ENCODE results near the gene UBL3.

Gene UBL3

DNA sequence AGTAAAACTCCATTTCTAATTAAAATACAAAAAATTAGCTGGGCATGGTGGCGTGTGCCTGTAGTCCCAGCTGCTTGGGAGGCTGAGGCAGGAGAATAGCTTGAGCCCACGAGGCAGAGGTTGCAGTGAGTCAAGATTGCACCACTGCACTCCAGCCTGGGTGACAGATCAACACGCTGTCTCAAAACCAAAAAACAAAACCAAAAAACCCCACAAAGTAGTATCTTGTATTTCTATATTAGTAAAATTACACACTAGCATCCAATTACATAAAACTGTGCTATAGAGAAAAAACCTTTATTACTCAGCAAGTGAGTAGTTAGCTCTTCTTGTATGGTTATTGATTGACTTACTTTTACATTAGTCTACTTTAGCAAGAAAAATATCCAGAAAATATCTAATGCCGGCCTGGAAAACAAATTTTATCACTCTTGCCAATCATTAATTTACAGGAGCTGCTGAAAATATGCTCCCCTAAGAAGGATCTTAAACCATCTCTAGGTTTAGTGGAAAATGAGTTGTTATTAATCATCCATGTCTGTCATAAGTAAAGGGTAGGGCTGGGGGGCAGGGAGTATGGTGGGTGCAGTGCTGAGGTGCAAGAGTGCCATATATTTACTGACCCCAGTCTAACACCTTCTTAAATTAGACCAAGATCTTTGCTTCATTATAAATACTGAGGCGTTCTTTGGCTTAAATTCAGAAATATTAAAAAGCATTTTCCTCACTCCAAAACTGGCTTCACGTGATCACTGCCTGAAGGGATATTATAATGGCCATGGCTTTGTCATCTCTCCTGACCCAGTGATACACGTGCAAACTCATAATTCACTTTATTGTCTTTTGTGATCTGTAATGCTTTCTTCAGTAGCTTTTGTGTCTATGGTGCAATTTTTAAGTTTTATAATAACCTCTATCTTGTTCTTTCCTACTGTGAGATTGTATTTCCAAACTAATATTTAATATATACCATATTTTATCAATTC lies 44.1 kb downstream of the UBL3 start:
- no peak for DNase-seq

DNA sequence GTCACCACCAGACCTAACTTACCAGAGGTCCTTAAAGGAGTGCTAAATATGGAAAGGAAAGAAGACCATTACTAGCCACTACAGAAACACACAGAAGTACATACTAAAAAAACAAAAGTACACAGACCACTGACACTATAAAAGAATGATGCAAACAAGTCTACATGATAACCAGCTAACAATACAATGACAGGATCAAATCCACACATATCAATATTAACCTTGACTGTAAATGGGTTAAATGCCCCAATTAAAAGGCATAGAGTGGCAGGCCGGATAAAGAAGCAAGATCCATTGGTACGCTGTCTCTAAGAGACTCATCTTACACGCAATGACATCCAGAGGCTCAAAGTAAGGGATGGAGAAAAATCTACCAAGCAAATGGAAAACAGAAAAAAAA lies 47.2 kb downstream of the UBL3 start:
- no peak for DNase-seq

DNA sequence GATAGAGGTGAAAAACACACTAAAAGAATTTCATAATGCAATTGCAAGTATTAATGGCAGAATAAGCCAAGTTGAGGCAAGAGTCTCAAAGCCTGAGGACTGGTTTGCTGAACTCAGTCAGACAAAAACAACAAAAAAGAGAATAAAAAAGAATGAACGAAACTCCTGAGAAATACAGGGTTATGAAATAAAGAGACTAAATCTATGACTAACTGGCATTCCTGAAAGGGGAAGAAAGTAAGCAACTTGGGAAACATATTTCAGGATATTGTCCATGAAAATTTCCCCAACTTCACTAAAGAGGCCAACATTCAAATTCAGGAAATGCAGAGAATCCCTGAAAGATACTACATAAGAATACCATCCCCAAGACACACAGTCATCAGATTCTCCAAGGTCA lies 47.8 kb downstream of the UBL3 start:
- DNase-seq = no peak

DNA sequence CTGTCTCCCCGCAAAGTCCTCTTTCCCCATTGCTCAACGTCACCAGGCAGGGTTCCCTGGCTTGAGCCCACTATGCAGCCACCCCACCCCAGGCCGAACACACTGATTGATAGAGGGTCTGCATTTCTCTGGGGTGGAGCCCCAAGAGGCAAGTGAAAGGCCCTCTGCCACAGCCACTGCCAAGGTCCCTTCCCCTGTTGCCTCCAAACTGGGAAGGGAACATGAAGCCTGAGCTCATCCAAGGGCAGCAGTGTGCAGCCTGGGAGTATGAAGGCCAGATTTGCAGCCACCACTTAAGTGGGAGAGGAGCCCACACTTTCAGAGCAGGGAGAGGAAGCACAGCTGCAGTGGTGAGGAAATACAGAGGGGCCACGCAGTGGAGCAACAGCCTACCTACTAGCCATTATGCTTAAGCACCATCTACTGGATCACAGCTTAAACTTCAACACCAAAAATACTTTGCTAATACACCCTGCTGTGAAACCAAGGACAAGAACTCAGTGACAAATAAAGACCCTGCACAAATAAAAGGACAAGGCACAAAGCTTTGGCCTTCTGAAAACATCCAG lies 48.6 kb downstream of the UBL3 start:
- no peak for DNase-seq

DNA sequence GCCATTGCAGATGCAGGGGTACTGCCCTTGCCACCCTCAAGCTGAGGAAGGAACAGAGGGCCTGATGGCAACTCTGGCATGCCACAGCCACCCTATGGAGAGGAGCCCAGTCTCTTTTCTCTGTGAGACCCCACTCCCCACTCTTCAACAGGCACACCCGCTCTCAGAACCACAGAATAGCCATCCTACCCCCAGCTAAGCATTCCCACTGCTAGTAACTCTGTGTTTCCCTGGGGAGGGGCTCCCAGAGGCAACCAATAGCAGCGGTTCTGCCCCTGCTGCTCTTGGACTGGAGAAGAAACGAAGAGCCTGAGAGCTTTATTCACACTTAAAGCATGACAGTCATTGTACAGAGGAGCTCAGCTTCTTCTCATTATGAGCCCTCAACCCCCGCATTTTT lies 49.3 kb downstream of the UBL3 start:
- DNase-seq = no peak

DNA sequence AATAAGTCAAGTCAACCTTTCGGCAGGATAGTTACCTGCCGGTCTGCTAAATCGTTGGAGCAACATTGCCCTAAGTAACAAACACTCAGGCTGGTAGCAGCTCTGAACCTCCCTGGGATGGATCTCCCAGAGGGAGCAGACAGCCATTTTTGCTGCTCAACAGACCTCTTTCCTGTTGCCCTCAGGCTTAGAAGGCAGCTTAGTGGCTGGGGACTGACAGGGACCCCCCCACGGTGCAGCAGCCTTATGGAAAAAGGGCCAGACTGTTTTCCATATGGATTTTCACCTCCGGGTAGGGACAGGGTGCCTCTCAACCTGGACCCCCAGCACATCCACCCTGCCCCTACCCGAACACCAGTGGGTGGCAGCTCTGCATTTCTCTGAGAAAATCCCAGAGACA lies 49.7 kb downstream of the UBL3 start:
- DNase-seq = no peak

DNA sequence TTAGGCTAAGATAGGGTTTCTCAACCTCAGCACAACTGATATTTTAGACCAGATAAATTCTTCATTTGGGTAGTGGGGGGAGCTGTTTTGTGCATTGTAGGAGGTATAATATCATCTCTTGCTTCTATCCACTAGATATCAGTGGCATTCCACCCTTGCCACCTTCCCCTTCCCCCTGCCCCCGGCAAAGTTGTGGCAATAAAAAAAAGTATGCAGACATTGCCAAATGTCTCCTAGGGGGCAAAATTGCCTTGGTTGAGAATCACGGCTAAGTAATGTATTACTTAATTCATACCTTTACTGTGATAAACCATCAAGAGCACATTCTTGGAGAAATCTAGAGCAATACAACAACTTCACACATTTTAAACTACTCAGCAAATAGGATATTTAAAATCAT lies 51.4 kb downstream of the UBL3 start:
- no peak for DNase-seq

DNA sequence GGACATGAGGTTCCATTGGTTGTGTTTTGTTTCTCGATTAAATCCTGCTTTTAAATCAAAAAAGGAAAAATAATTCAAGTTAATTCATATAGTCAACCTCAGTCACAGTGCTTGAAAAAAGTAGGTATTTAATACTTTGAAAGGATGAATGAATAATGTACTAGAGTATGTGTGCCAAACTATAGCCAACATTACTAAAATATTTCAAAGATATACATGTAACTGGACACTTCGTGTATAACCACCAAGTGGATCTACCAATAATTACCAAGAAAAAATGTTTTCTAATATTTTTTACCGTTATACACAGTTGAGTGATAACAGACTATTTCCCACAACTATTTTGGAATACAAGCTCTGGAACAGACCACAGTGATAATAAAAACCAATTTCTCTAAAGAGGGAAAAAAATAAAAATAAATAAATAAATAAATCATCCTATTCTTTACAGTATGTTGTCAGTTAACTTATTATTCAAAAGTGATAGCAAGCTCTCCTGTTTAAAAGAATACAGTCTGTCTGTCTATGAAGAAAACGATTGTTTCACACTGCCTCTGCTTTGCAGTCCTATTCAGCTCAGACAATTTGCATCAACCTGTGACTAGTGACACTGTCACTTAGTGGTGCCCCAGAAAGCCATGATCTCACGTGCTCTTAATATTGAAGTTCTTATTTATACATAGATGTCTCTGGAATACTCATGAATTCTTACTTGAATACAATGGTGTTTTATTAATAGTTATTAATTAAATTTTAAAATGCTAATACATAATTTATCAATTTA lies 58.2 kb downstream of the UBL3 start:
- DNase-seq = no peak

DNA sequence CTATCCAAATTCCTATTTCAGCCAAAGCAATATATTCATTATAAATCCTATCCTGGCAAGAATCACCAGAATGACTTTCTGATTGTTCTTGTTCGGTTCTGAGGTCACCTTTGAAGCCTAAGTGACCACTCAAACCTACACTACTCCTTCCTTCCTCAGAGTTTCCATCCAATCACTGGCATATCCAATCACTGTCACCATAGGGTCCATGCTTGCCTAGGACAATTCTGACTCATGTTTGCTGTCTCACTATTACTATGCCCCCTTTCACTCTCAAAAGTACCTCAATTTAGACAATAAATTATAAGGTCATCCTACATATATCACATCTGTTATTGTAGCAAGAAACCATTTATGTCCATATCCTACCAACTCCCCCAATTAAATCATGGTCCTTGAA lies 58.9 kb downstream of the UBL3 start:
- DNase-seq = no peak

DNA sequence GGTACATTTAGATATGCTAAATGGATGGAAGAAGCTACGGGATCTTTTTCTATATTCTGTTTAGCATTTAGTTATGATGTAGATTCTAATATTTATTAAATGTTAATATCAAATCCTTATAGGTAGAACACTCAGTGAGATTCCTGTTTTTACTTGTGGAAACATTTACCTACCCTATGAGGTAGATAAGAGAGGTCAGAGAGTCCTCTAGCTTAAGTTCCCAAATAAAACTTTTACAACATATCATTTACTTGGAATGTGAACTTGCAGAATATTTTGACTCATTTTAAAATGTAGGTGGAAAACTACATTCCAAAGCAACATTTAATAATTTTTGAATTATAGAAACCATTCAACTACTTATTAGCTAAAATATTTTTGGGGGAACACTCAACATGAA lies 63.7 kb downstream of the UBL3 start:
- DNase-seq = no peak

DNA sequence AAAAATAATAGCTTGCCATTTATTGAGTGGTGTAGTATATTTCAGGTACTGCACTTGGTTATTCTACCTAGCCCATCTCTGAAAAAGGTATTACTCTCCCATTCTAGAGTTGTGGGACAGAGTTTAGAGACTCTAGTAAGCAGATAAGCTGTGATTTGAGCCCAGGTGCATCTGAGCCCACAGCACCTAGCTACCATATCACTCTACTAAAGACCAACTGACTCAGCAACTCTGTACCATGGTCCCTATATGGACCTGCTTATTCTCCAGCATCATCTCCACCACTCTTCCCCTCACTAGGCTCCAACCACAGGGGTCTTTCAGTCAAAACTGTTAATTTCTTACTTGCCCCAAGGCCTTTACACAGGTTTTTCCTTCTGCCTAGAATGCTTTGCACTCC lies 64.4 kb downstream of the UBL3 start:
- DNase-seq = no peak

DNA sequence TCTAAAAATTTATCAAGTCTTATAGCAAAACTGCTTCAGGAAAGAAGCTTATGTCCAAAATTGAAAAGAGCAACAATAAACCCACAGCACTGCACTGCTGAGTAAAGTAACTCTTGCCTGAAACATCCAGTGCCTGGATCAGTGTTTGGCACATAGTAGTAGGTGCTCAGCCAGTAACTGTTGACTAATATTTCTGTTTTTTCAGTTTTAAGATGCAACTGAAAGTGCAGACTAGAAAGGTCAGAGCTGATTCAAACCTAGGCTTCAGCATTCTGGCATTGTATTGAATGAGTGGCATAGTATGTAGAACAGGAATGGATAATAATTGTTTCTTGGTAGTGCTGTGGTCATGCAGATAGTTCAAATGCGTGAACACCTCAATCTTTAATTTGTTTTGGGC lies 67.6 kb downstream of the UBL3 start:
- no peak for DNase-seq

DNA sequence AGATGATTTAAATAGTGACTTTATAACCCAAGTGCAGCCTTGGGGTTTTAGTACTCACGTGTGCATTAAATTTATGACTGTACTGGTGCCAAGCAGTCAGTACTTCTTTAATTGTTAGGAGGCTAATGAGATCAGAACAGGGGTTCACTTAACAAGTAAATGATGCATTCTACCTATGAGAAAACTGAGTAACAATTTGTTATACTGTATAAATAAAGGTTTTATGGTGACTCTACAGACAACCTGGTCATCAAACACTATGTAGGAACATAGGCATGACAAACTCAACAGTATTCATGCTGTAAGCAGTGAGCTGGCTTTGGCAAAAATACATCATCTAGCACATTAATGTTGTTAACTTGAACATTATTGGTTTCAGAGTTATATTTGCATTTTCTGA lies 75.6 kb downstream of the UBL3 start:
- no peak for DNase-seq

DNA sequence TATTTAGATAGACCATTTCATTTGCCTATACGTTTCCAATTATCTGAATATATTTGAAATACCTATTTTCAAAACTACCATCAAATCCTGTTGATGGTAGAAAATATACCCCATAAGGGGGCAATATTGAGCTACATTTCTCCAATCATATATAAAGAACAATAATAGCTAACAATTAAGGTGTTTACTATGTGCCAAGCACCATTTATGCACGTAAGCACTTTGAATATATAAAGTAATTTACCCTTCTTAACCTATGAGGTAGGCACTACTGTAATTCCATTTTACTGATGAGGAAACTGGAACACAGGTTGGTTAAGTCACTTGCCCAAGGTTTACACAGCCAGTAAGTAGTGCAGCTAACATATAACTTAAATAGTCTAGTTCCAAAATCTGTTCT lies 79.2 kb downstream of the UBL3 start:
- no peak for DNase-seq

DNA sequence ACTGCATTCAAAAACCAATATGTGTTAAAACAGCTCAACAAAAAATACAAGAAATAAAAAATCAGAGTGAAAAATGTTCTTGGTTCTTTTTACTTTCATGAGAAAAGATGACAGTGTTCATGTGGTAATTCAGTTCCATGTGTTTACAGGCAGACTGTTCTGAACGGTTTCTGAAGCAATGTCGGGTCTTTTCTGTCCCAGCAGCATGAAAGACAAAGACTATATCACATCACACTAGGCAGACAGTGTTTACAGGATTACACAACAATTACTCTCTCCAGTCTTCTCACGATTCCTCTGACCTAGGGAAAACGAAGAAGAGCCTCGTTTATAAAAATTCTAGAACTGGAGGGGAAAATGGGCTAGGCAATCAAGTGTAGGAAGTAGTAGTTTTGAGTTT lies 83.4 kb downstream of the UBL3 start:
- DNase-seq = no peak

DNA sequence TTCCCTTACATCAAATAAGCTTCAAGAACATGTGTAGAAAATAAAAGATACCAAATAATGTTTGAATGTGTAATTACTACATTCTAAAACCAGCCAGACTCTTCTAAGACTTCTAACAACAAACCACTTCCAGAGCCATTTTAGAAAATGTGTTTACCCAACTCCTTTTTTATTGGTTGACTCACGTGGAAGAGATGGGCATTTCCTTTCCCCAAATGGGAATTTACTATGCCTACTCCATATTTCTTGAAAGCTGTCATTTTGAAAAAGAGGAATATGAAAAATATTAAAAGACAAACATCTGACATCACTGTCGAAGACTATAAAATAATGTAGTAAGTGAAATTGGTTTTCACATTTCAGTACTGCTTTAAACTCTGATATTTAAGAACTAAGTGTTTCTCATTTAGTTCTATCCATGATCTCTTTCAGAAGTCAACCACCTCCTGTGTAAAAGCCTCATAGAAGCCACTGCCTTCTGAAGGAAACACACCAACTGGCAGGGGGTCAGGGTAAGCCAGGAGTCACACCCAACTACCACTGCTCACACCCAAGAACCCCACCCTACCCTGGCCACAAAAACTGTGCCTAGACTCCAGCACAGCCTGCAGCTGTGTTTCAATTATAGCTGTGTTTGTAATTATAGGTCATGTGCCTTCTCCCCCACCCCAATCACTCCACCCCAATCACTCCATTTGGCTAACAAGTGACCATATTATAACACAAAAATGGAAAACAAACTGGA lies 86.8 kb downstream of the UBL3 start:
- DNase-seq = no peak

DNA sequence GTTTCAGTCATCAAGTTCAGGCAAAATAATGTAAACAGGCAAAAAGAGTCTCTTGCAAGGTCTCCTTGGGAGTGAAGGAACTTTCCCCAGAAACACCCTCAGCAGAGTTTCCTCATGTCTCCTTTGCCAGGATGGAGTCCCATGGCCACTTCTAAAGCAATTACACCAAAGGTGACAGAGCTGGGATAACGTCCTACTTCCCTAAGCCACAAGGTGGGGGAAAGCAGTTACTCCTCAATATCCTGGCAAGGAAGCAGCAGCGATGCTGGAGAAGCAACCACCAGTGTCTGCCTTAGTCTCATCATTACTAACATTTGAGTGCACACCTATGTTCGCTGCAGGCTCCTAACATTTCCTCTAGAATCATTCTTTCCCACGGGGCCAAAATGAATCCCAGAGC lies 88.6 kb downstream of the UBL3 start:
- no peak for DNase-seq

DNA sequence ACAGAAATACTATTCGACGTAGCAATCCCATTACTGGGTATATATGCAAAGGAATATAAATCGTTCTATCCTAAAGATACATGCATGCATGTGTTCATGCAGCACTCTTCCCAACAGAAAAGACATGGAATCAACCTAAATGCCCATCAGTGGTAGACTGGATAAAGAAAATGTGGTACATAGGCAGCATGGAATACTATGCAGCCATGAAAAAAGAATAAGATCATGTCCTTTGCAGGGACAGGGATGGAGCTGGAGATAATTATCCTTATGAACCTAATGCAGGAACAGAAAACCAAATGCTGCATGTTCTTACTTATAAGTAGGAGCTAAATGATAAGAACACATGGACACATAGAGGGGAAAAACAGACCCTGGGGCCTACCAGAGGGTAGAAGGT lies 89.3 kb downstream of the UBL3 start:
- DNase-seq = no peak

DNA sequence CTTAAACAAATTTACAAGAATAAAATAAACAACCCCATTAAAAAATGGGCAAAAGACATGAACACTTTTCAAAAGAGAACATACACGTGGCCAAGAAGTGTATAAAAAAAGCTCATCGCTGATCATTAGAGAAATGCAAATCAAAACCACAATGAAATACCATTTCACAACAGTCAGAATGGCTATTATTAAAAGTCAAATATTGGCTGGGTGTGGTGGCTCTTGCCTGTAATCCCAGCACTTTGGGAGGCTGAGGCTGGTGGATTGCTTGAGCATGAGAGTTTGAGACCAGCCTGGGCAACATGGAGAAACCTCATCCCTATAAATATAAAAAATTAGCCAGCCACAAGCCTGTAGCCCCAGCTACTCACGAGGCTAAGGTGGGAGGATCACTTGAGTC lies 89.9 kb downstream of the UBL3 start:
- DNase-seq = no peak

DNA sequence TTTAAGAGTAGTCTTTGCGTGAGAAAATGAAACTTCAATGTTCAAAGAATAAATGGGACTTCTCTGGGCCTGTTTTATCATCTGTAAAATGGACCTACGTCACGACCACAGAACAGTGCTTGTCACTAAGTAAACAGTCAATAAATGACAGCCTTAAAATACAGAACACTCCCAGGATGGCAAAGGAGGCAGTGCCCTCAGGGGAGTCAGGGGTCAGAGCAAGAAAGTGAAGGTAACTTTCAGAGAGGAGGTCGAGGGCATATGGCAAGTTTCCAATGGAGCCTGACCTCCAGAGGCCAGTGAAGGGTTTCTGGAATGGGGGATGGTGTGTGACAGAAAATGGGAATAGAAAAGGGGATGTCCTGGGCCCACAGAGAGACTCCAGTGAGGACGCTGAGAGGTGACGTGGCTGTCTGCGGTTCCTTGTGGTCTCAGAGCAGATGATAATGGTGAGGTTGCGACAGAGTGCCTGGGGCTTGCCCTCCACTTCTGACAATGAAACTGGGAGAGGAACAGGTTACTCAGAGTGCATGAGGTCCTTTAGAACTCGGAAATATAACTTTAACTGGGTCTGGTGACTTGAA lies 91.8 kb downstream of the UBL3 start:
- DNase-seq = peak; percentile 27

DNA sequence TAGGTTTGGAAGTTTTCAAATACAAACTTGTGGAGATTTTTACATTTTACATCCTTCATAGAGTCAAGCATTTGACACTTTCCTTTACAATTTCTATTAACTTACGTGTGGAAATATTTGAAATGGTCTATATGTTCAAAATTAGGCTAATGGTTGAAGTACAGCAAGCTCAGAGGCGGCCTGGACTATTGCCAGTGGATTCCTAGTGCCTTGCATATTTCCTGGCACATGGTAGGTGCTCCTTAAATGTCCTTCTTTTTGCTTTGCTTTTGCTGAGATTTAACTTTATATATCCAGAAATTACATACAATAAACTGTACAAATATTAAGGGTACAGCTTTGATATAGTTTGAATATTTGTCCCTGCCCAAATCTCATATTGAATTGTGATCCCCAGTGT lies 93.9 kb downstream of the UBL3 start:
- DNase-seq = no peak

DNA sequence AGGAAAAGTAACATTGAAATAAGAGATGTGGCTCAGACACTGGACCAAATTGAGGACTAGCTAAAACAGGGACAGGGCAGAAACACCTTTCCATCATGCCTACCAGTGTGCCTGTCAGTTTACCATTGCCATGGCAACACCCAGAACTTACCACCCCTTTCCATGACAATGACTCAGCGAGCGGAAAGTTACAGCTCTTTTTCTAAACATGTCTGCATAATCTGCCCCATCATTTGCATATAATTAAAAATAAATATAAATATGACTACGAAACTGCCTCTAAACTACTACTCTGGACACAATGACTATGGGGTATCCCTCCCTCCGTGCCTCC lies 96.0 kb downstream of the UBL3 start:
- DNase-seq = no peak
